H1 (cell line): ENCODE data around the gene YIF1A. TPM values are rescaled to one million over a fixed set of nuclear protein-coding genes. Genes with fewer than 3 reads are reported as not detected.

Experiments
- CTCF ChIA-PET: fragments of 300-600 bp; sonication (Branson Sonifier 250); formaldehyde crosslinking; loops from one replicate; lab custom pipeline; 2021; ENCODE audit not compliant: partially characterized antibody; lab: Charles Lee
- POLR2A ChIA-PET: fragments of 300-600 bp; sonication (Branson Sonifier 250); formaldehyde crosslinking; loops from one replicate; lab custom pipeline; 2021; ENCODE audit warnings: inconsistent platforms; ENCODE audit not compliant: partially characterized antibody; lab: Charles Lee
- DNase-seq, 2 experiments: peaks; one replicate each; pipeline versions ENCODE4 v3.0.0 to v3.0.0-alpha.2; 2010 to 2022; ENCODE audit warnings: low spot score in 2 of 2, low read depth in 1 of 2, mixed read lengths in 1 of 2
- FAIRE-seq: peaks from 2 replicates; lab custom pipeline; 2011; peaks lifted over from hg19 to GRCh38; lab: Jason Lieb, UNC
- H2AFZ ChIP-seq: 2 replicates; pipeline ENCODE4 v1.8.1; 2012; ENCODE audit warnings: low read length, inconsistent platforms
- H2AK5ac ChIP-seq: 2 replicates; pipeline ENCODE4 v1.6.1; 2013; ENCODE audit warnings: low read depth, low read length
- H2BK120ac ChIP-seq: replicated peaks from 2 replicates; pipeline ENCODE3; 2013; ENCODE audit warnings: low read depth, low read length, inconsistent platforms
- H2BK12ac ChIP-seq: 2 replicates; pipeline ENCODE4 v1.6.1; 2013; ENCODE audit warnings: low read depth, low read length
- H2BK15ac ChIP-seq: 2 replicates; pipeline ENCODE4 v1.6.1; 2013; ENCODE audit warnings: low read length
- H2BK20ac ChIP-seq: 2 replicates; pipeline ENCODE4 v1.6.1; 2013; ENCODE audit warnings: low read length
- H2BK5ac ChIP-seq: 2 replicates; pipeline ENCODE4 v1.6.1; 2013; ENCODE audit warnings: low read depth, low read length
- H3K14ac ChIP-seq: 2 replicates; pipeline ENCODE4 v1.6.1; 2013; ENCODE audit warnings: inconsistent platforms; ENCODE audit not compliant: insufficient read length
- H3K18ac ChIP-seq: 2 replicates; pipeline ENCODE4 v1.6.1; 2013; ENCODE audit warnings: low read length; ENCODE audit errors: extremely low read depth
- H3K23ac ChIP-seq: 2 replicates; pipeline ENCODE4 v1.6.1; 2013; ENCODE audit warnings: inconsistent platforms; ENCODE audit not compliant: insufficient read length
- H3K23me2 ChIP-seq: 2 replicates; pipeline ENCODE4 v1.6.1; 2013; ENCODE audit warnings: low read depth, low read length
- H3K27ac ChIP-seq: 2 replicates; pipeline ENCODE4 v1.6.1; 2011; ENCODE audit warnings: low read depth, low read length, inconsistent platforms
- H3K27me3 ChIP-seq, 4 experiments: replicated peaks in 1 of 4; 1 replicate in 1 of 4; 2 replicates in 3 of 4; pipeline versions ENCODE4 v1.6.1 to v1.8.1; 2011 to 2013; ENCODE audit warnings: low read length in 3 of 4, mild to moderate bottlenecking in 3 of 4, inconsistent platforms in 2 of 4, mixed read lengths in 2 of 4, moderate library complexity in 1 of 4; ENCODE audit not compliant: control insufficient read depth in 3 of 4, insufficient read depth in 3 of 4; ENCODE audit errors: extremely low read depth in 1 of 4
- H3K36me3 ChIP-seq, 4 experiments: 2 replicates each; pipeline versions ENCODE4 v1.6.1 to v1.8.1; 2011 to 2013; ENCODE audit warnings: mild to moderate bottlenecking in 4 of 4, low read length in 3 of 4, moderate library complexity in 2 of 4, control low read depth in 1 of 4, inconsistent platforms in 1 of 4; ENCODE audit not compliant: insufficient read depth in 4 of 4, control insufficient read depth in 2 of 4
- H3K4ac ChIP-seq: replicated peaks from 2 replicates; pipeline ENCODE3; 2013; ENCODE audit warnings: low read length, low read depth, mixed read lengths, inconsistent platforms; ENCODE audit not compliant: insufficient read length
- H3K4me1 ChIP-seq, 4 experiments: replicated peaks in 1 of 4; 1 replicate in 1 of 4; 2 replicates in 3 of 4; pipeline versions ENCODE4 v1.6.1 to v1.8.1; 2011 to 2013; ENCODE audit warnings: low read length in 3 of 4, inconsistent platforms in 2 of 4, mixed read lengths in 1 of 4; ENCODE audit not compliant: insufficient read depth in 4 of 4, control insufficient read depth in 3 of 4
- H3K4me2 ChIP-seq, 2 experiments: 2 replicates each; pipeline versions ENCODE4 v1.6.1 to v1.8.1; 2011 to 2013; ENCODE audit warnings: low read depth in 2 of 2, low read length in 2 of 2, control low read depth in 1 of 2, inconsistent platforms in 1 of 2, mild to moderate bottlenecking in 1 of 2; ENCODE audit not compliant: insufficient read depth in 1 of 2
- H3K4me3 ChIP-seq, 4 experiments: fragments of 200-600, 300-600 bp in 1 of 4; sonication (generic), shearing (Covaris generic), sonication (Bioruptor Twin) in 1 of 4; 2 replicates each; pipeline versions ENCODE4 v1.5.1 to v1.8.1; 2011 to 2016; ENCODE audit warnings: low read length in 4 of 4, low read depth in 3 of 4, control low read depth in 2 of 4, inconsistent platforms in 2 of 4, mild to moderate bottlenecking in 2 of 4, mixed read lengths in 1 of 4, moderate library complexity in 1 of 4; ENCODE audit not compliant: insufficient read depth in 2 of 4; ENCODE audit errors: extremely low read depth in 1 of 4
- H3K56ac ChIP-seq: replicated peaks from 2 replicates; pipeline ENCODE3; 2013; ENCODE audit warnings: low read depth, mild to moderate bottlenecking, mixed read lengths, low read length, inconsistent platforms; ENCODE audit not compliant: insufficient read length
- H3K79me1 ChIP-seq: 2 replicates; pipeline ENCODE4 v1.6.1; 2013; ENCODE audit warnings: low read depth, low read length, control low read depth
- H3K79me2 ChIP-seq, 2 experiments: 2 replicates each; pipeline versions ENCODE4 v1.6.1 to v1.8.1; 2012 to 2013; ENCODE audit warnings: low read length in 2 of 2, mild to moderate bottlenecking in 2 of 2, inconsistent platforms in 1 of 2; ENCODE audit not compliant: insufficient read depth in 2 of 2, control insufficient read depth in 1 of 2
- H3K9ac ChIP-seq, 4 experiments: replicated peaks in 1 of 4; 1 replicate in 1 of 4; 2 replicates in 3 of 4; pipeline versions ENCODE4 v1.6.1 to v1.8.1; 2011 to 2013; ENCODE audit warnings: low read depth in 3 of 4, low read length in 3 of 4, control low read depth in 2 of 4, mild to moderate bottlenecking in 2 of 4, moderate library complexity in 2 of 4, inconsistent platforms in 1 of 4; ENCODE audit errors: extremely low read depth in 1 of 4
- H3K9me3 ChIP-seq, 2 experiments: 2 replicates each; pipeline versions ENCODE4 v1.6.1 to v1.8.1; 2012 to 2013; ENCODE audit warnings: mild to moderate bottlenecking in 2 of 2, moderate library complexity in 2 of 2, control low read depth in 1 of 2, inconsistent platforms in 1 of 2, low read depth in 1 of 2, low read length in 1 of 2, mixed read lengths in 1 of 2; ENCODE audit not compliant: insufficient read depth in 2 of 2
- H4K20me1 ChIP-seq, 2 experiments: replicated peaks in 1 of 2; 2 replicates each; pipeline versions ENCODE3 to v1.8.1; 2011 to 2013; ENCODE audit warnings: inconsistent platforms in 2 of 2, low read length in 2 of 2, mild to moderate bottlenecking in 1 of 2; ENCODE audit not compliant: insufficient read depth in 2 of 2, control insufficient read depth in 1 of 2
- H4K5ac ChIP-seq: 2 replicates; pipeline ENCODE4 v1.6.1; 2013; ENCODE audit warnings: low read length, low read depth, mixed read lengths, inconsistent platforms; ENCODE audit not compliant: insufficient read length
- H4K8ac ChIP-seq: 2 replicates; pipeline ENCODE4 v1.8.0; 2013; ENCODE audit warnings: mild to moderate bottlenecking, moderate library complexity, low read length, inconsistent platforms; ENCODE audit not compliant: insufficient read depth; ENCODE audit errors: extremely low read depth
- H4K91ac ChIP-seq: replicated peaks from 2 replicates; pipeline ENCODE3; 2013; ENCODE audit warnings: low read length, mixed read lengths, inconsistent platforms; ENCODE audit not compliant: insufficient read length
- BACH1 ChIP-seq: IDR thresholded peaks from 2 replicates; pipeline ENCODE4 v1.6.1; 2012; ENCODE audit warnings: low read length, improper control_type of control experiment
- CHD1 ChIP-seq: IDR thresholded peaks from 2 replicates; pipeline ENCODE4 v1.6.1; 2012; ENCODE audit warnings: low read depth, low read length, improper control_type of control experiment
- CREB1 ChIP-seq: IDR thresholded peaks from 2 replicates; pipeline ENCODE4 v1.6.1; 2012; ENCODE audit warnings: inconsistent platforms
- EP300 ChIP-seq, 2 experiments: IDR thresholded peaks; 1 replicate in 1 of 2; 2 replicates in 1 of 2; pipeline ENCODE4 v1.6.1; 2011 to 2012; ENCODE audit warnings: low read depth in 2 of 2, low read length in 2 of 2, mild to moderate bottlenecking in 2 of 2, borderline replicate concordance in 1 of 2, inconsistent platforms in 1 of 2, moderate library complexity in 1 of 2
- EZH2 ChIP-seq: fragments of 200-600 bp; sonication (generic); IDR thresholded peaks from 2 replicates; pipeline ENCODE4 v1.7.1; 2012; ENCODE audit warnings: low read depth, mild to moderate bottlenecking, moderate library complexity, low read length, inconsistent platforms; ENCODE audit not compliant: severe bottlenecking
- JUND ChIP-seq: IDR thresholded peaks from 2 replicates; pipeline ENCODE4 v1.6.1; 2011; ENCODE audit warnings: mild to moderate bottlenecking, improper control_type of control experiment, low read length
- KDM1A ChIP-seq: fragments of 200-600, 300-600 bp; sonication (generic); IDR thresholded peaks from 2 replicates; pipeline ENCODE4 v1.7.1; 2016; ENCODE audit warnings: mild to moderate bottlenecking, low read length, borderline replicate concordance
- KDM5A ChIP-seq: fragments of 200-600 bp; IDR thresholded peaks from 2 replicates; pipeline ENCODE4 v1.7.1; 2012; ENCODE audit warnings: mild to moderate bottlenecking, low read length, inconsistent platforms, mixed read lengths
- NANOG ChIP-seq: IDR thresholded peaks from 2 replicates; pipeline ENCODE4 v1.6.1; 2011; ENCODE audit warnings: low read length, low read depth, mild to moderate bottlenecking, inconsistent platforms; ENCODE audit not compliant: insufficient read depth, poor library complexity, severe bottlenecking
- PHF8 ChIP-seq: fragments of 200-600 bp; sonication (generic); conservative IDR thresholded peaks from 2 replicates; pipeline ENCODE4 v1.7.1; 2012; ENCODE audit warnings: low read depth, mild to moderate bottlenecking, inconsistent platforms, low read length, moderate library complexity
- POLR2AphosphoS5 ChIP-seq: IDR thresholded peaks from 2 replicates; pipeline ENCODE4 v1.6.1; 2011; ENCODE audit warnings: low read depth, low read length
- RBBP5 ChIP-seq: IDR thresholded peaks from 2 replicates; pipeline ENCODE4 v1.7.1; 2012; ENCODE audit warnings: low read depth, mild to moderate bottlenecking, inconsistent platforms, low read length, moderate library complexity, borderline replicate concordance
- RNF2 ChIP-seq: fragments of 200-900, 300-1000 bp; sonication (generic); IDR thresholded peaks from 2 replicates; pipeline ENCODE4 v1.7.1; 2016; ENCODE audit warnings: borderline replicate concordance, low read depth, mild to moderate bottlenecking, antibody characterized with exemption, low read length; ENCODE audit not compliant: poor library complexity, severe bottlenecking; ENCODE audit errors: missing control alignments
- SP4 ChIP-seq: IDR thresholded peaks from 2 replicates; pipeline ENCODE4 v1.6.1; 2012; ENCODE audit warnings: low read length, inconsistent platforms
- TCF12 ChIP-seq: IDR thresholded peaks from 2 replicates; pipeline ENCODE4 v1.6.1; 2011; ENCODE audit warnings: low read depth, mild to moderate bottlenecking, low read length
- WGBS, 2 experiments: shearing (Covaris generic) in 1 of 2; methylation state at CpG; one replicate each; pipeline versions ENCODE4 v1.1.6 to v1.1.7; 2013 to 2015; ENCODE audit warnings: low lambda C conversion rate in 2 of 2, mixed read lengths in 2 of 2, inconsistent platforms in 1 of 2, low coverage in 1 of 2, missing lambda C conversion rate in 1 of 2; ENCODE audit not compliant: insufficient replicate concordance in 2 of 2, insufficient coverage in 1 of 2, insufficient read length in 1 of 2; ENCODE audit errors: extremely low coverage in 1 of 2, missing lambda C conversion rate in 1 of 2; 5-methylcytosine and 5-hydroxymethylcytosine counted together
- polyA plus RNA-seq, 7 experiments: library from polyadenylated mRNA; depleted of rRNA in 3 of 7; stranded (reverse) in 5 of 7; unstranded in 2 of 7; fragments of >200 nt in 5 of 7; fragments of 200-250 nt in 2 of 7; gene quantifications; 1 replicate in 5 of 7; 2 replicates in 1 of 7; 4 replicates in 1 of 7; pipeline versions ENCODE4 v1.2.1 to v1.2.3, GENCODE V29; 2011 to 2013; ENCODE audit warnings: missing spikeins in 2 of 7, mixed read lengths in 2 of 7
- total RNA-seq: library from RNA; stranded (reverse); fragmentation: NEBNext Ultra II Directional; extraction: Animal tissue kit (Norgen Biotek cat#: 25700); gene quantifications from 2 replicates; pipeline ENCODE4 v1.2.1, GENCODE V29; 2021

YIF1A gene
- total and polyA plus RNA-seq, 2 of the 8 experiments (the other 6 are each of a cell fraction or from before 2014, with no cell fraction given), result 70.1 to 178 TPM

GRCh38 chr11:66248903-66249302, 40.0 kb downstream of the YIF1A start:
- no peak overlapping the region for H3K27ac ChIP-seq
- H4K5ac ChIP-seq, result no peak overlapping the region
- no peak overlapping the region for H2BK15ac ChIP-seq
- H3K18ac ChIP-seq, result no peak overlapping the region
- H3K4ac ChIP-seq, result no peak overlapping the region
- H3K36me3 ChIP-seq, result no peaks in the 10 kb centered on the region
- H2BK5ac ChIP-seq, result no peak overlapping the region
- no peak overlapping the region for H3K14ac ChIP-seq
- no peak overlapping the region for H2BK20ac ChIP-seq
- H4K20me1 ChIP-seq, result peaks cover 0 to 6% of the 10 kb centered on the region in 2 experiments
- H2BK120ac ChIP-seq, result no peak overlapping the region
- no peak overlapping the region for H2AFZ ChIP-seq
- 0 out of 2 replicates have a peak overlapping the region, but pooled peaks have one; percentile 65 for H2AK5ac ChIP-seq
- no peak overlapping the region for H4K91ac ChIP-seq
- WGBS, 2 experiments, result 79% methylated on average over 6 of the region's 6 CpGs; no CpG with 5 or more reads in 1 of the 2 experiments
- no peak overlapping the region for H3K4me2 ChIP-seq
- H3K4me1 ChIP-seq, result no peaks in the 10 kb centered on the region
- no peaks in the 10 kb centered on the region for H3K23me2 ChIP-seq
- no peaks in the 10 kb centered on the region for H3K27me3 ChIP-seq
- no peak overlapping the region for H2BK12ac ChIP-seq
- H3K9ac ChIP-seq, result no peak overlapping the region
- no peak overlapping the region for H4K8ac ChIP-seq
- H3K79me1 ChIP-seq, result no peaks in the 10 kb centered on the region
- H3K4me3 ChIP-seq, result no peak overlapping the region
- H3K56ac ChIP-seq, result no peak overlapping the region
- H3K23ac ChIP-seq, result no peak overlapping the region
- no peaks in the 10 kb centered on the region for H3K79me2 ChIP-seq
- no peak for FAIRE-seq
- DNase-seq, result no peak
- ChIA-PET POLR2A (interaction anchor here (1.8 kb wide), 1 partner anchor 34 kb away, joined by 4 read pairs; no protein-coding TSS in a partner anchor), CTCF (no interaction called here)
- no peaks in the 10 kb centered on the region for H3K9me3 ChIP-seq
- TF ChIP-seq EP300 (IDR thresholded peaks at IDR 0.05; ENCODE audit: borderline replicate concordance in 1 of 2, low read depth in 2 of 2, low read length in 2 of 2), result no peak
- TF ChIP-seq EZH2, result no peak
- TF ChIP-seq CHD1, result no peak
- TF ChIP-seq POLR2AphosphoS5, result no peak
- TF ChIP-seq SP4, result no peak
- TF ChIP-seq RBBP5, result no peak
- TF ChIP-seq JUND, result no peak
- TF ChIP-seq TCF12, result no peak
- no peak for TF ChIP-seq KDM1A
- TF ChIP-seq CREB1, result no peak
- TF ChIP-seq KDM5A, result no peak
- TF ChIP-seq BACH1, result no peak
- TF ChIP-seq NANOG, result no peak
- TF ChIP-seq PHF8, result no peak
- TF ChIP-seq RNF2, result no peak
